B cell (primary cell): ENCODE data around the gene TBC1D32.
"Not testable (repeated sequence)": the region's sequence is repeated elsewhere in the genome, so short reads cannot be mapped to it uniquely, and the experiment has no call there.

Source experiments
- CTCF ChIP-seq: fragments of 200-600 bp; IDR thresholded peaks from one replicate; pipeline ENCODE4 v1.8.0; 2022; ENCODE audit warnings: antibody characterized with exemption, mild to moderate bottlenecking
- EZH2 ChIP-seq: IDR thresholded peaks from 2 replicates; pipeline ENCODE4 v1.6.1; 2012; ENCODE audit warnings: borderline replicate concordance, low read depth, mild to moderate bottlenecking, moderate library complexity, low read length; ENCODE audit not compliant: insufficient read depth, poor library complexity, severe bottlenecking

GRCh38 chr6:121374219-121374618 is 39.9 kb upstream of the TBC1D32 start:
- TF ChIP-seq CTCF, EZH2: not testable (repeated sequence)
